GM03348 (cell line): ENCODE data around the gene RPLP2.
A peak's percentile ranks its signal among the peaks of the same experiment; 100 is the strongest.

Experiments used
- DNase-seq: peaks from one replicate; pipeline ENCODE4 v3.0.0; 2012; ENCODE audit warnings: low spot score

RPLP2 gene

DNA sequence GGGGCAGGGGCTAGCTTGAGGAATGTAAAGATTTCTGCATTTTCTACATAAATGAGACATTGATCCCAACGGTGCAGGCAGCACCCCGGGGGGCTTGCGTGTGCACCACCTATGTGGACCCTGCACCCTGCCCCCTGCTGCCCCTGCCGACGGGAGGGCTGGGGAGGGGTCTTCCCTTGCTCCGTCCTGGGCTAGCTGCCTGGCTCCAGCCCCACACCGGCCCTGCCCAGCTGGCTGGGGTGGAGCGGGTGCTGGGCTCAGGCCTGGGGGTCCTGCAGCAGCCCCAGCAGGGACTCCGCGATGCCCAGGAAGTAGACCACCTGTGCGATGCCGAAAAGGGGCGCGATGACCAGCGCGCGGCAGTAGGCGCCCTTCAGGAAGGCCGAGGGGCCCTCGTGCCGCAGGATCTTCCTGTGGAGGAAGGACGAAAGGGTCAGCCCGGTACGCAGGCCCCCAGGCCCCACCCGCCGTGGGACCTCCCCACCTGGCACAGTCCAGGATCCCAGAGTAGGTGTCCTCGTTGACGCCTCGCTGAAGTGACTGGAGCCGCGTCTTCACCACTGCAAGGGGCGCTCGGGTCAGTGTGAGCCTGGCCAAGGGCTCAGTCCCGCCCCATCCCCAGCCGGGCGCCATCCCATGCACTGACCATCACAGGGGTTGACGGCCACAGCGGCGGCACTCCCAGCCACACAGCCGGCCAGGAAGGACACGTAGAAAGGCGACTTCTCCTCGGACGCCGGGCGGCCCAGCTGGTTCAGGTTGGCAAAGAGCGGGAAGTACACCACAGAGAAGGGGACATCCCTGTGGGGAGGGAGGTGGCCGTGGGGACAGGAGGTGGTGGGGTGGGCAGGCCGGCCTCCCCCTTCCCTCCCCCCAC, 17.9 kb upstream of the RPLP2 start:
- DNase-seq = no peak

DNA sequence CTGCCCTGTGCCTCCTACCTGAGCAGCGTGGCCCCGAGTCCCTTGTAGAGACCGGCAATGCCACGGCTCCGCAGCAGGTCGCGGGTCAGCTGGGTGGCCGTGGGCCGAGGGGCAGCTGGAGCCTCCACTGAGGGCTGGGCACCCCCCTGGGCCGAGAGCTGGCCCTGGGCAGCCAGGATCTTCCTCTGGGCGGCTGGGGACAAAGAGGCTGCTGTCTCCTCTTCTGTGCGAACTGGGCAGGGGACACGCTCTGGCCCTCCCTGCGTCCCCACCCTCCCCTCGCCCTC, 17.3 kb upstream of the RPLP2 start:
- no peak for DNase-seq

DNA sequence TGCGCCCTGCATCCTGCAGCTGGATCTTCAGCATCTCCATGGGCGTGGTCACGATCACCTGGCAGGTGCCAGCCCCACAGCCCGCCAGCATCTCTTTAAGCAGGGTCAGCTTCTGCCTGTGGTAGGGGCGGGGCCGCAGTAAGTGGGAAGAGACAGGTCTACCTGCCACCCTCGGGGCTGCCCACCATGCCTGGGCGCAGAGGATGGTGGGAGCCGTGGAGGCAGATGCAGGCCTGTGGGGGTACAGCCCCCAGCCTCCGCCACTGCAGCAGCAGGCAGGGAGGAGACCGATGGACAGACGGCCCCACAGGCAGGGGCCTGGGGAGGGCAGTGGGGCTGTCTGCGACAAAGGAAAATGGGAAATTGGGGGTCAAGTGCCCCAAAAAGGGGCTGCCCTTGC, 16.9 kb upstream of the RPLP2 start:
- DNase-seq = no peak

DNA sequence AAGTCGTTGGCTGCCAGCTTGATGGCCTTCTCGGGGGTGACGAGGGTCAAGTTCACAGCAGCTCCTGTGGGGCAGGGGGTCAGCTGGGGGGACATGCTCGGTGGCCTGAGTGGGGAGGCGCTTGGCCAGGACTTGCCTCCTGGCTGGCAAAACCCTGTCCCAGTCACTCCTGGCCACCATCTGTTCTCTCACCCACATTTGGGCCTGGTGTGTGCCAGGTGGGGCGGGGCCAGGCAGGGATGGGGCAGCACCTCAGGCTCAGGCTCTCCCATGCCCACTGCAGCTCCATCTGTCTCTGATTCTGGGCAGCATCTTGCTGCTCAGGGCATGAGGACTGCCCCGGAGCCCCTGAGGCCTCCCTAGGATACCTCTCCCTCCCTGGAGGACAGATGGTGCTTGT, 16.2 kb upstream of the RPLP2 start:
- DNase-seq = no peak

DNA sequence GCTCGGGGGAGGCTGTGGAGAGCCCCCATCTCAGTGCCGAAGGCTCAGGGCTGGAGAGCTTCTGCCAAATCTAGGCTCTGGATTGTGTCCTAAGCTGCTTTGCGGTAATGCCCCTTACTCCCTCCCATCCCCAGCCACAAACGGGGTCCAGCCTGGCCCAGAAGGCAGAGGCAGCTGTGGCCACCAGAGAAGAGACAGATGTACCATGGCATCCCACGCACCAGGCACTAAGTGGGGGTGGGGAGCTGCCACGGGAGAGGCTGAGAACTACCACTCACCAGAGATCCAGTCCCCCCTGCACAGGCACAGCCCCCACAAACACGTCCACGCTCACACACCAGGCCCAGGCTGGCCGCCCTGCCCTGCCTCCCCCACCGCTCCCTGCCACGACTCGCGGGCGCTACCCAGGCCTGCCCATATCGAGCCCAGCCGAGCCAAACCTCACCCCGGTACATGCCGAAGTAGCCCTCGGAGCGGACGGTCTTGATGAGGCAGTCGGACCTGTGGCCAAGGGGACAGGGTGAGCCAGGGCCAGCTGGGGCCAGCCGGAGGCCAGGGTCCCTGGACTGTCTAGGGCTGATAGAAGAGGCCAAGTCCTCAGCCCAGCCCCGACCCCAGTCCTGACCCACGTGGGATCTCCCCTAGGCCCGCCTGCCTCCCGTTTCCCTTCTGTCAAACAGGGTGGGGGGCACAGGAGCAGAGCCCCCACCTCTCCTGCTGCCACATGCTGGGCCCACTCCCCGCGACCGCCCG, 15.6 kb upstream of the RPLP2 start:
- no peak for DNase-seq

DNA sequence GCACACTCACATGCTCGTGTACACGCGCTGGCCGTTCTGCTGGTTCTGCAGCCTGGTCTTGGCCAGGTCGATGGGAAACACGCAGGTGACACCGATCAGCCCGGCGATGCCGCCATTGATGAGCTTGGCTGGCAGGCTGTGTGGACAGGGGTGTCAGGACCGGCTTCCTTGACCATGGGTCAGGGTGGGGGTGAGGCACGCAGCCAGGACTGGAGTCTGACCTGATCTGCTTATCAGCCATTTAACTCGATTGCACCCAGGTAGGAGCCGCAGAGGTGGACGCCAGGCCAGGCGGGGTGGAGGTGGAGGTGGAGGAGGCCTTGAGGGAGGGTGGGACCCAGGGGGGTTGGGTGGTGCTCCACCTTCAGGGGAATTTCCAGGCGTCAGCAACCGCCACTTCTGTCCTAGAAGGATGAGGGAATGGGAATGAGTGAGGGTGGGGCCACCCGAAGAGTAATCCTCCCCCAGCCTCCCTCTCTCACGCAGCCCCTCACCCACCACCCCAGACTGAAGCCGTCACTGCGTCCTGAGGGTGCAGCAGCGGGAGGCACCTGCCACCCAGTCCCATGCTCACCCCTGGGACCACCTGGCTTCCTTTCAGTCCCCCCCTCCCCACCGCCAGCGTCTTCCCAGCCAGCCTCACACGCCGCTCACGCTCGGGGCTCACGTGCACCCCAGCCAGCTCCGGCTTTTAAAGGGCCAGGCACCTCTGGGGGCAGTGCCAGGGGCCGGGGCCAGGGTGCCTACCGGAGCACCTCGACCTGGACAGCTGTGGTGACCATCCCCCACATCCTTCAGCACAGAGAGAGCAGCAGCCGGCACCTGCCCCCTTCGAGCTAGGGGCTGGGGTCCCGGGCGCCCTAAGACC, 14.8 kb upstream of the RPLP2 start:
- peak; percentile 47 for DNase-seq

DNA sequence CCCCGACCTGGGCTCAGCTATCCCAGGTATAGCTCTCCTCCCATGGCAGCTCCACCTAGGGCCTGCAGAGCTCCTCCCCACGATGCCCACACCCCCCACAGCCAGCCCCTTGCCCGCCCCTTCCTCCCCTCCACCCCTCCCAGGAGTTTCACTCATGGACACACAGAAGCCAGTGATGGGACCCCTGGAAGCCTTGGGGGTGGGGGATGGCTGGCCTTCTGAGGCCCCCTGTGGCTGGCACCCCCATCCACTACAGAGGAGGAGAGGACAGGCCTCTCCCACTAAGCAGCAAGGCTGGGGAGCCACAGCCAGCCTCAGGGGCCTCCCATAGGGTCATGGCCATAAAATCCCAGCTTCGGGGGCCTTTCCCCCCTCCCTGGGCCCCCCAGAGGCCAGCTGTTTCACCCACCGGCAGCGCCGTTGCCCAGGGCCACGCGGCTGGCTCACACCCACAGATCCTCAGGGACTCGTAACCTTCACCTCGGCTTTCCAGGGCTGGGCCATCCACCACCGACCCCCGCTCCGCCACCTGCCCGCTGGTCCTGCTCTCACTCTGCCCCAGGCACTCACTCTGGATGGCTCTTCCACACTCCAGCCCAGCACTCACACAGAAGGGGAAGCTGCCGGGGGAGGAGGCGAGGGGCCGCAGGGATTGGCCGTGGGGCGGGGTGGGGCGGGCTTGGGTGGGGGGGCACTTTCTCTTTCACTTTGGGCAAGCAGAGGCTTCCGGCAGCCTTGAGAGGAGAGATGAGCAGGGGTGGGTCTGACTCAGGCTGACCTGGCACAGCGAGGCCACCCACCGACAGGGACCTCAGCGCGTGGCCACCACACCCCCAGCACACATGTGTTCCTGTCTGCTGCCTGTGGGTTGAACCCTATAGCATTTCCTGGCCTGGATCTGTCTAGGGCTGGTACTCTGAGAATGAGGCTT, 13.9 kb upstream of the RPLP2 start:
- peak; percentile 93 for DNase-seq

DNA sequence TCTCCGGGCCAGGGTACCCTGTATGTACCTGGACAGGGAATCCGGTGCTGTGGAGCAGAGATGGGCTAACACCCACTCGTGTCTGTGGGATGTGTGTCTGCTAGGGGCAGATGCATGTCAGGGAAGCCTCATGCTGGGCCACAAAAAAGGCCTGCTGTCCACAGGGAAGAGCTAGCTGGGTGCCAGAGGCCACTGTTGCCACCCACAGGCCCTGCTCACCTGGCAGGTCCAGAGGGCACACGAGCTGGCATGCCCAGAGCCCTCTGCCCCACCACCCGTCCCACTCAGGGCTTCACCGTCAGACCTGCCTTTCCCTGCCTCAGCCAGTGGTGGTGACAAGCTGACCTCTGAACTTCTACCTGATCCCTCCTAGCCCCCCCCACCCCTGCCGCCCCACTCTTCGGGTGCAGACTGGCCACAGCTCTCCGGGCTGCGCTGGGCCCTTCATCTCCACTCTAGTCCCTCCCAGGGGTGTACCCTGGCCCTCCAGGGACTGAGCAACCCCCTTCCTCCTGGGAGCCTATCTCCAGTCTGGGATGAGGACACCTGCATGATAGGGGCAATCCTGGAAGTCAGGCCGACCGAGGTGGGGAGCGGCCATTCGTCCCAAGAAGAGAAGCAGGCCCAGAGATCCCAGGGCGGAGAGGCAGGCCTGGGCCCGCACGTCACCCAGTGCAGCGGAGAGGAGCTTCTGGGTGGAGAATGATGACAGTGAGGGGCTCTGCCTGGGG, 13.0 kb upstream of the RPLP2 start:
- peak; percentile 44 for DNase-seq

DNA sequence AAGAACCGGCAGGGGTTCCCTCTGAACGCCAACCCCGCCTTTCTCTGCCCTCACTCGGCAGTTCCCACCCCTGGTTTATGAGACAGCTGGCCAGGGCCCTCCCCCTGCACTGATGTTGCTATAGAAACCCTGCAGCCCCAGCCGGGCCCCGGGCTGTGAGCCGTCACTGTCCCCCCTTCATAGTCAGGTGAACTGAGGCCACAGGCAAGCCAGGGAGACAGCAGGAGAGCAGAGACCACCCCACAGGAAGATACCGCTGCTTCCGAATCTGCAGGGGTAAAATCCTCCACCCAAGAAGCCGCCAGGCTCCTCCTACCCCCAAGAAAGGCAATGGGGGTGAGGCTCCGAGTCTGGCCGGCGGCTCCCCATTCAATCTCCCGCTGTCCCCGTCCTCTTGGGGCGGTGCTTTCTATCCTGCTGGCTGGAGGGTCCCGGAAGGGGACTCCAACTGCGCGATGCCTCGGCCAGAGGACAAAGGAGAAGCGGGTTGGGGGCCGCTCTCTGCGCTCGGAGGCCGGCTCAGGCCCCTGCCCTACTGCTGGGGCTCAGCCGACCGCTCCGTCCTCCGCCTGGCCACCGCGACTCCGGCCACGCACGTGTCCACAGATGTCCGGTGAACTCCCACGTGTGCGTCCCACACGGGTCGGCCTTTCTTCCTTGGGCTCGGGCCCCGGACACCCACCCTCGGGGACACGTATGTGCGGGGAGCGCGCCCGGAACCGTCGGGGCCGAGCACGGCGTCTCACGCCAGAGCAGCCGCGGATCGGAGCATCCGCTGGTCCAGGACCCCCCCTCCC, 12.3 kb upstream of the RPLP2 start:
- DNase-seq = peak; percentile 87

DNA sequence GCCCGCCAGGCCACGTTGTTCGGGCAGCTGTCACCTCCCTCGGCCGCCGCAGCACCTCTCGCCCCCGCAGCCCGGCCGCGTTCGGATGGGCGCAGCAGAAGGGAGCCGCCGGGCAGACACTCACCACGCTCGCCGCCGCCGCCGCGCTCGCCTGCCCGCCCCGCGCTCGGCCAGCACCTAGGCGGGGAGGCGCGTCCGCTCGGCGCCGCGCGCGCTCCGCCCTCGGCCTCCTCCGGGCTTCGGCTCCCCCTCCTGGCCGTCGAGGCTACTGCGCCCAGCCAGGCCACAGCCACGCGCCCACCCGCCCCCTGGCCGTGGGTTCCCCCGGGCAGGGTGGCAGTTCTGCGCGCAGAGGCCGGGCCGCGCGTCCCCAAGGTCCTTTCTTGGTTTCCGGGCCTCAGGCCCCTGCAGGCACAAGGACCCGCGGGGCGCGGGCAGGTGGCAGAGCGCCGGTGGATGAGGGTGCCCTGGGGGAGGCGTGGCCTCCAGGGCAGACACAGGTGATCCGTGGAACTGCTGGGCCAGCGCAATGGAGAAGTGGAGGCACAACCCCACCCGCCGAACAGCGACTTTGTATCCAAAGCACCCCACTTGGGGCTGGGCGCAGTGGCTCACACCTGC, 11.6 kb upstream of the RPLP2 start, which contains the start of gene SLC25A22:
Gene SLC25A22 (minus strand): TSS at position 189 of the 621 bp plus-strand sequence. CDS start 3,275 bp downstream, outside the sequence.
- peak; percentile 95 for DNase-seq

DNA sequence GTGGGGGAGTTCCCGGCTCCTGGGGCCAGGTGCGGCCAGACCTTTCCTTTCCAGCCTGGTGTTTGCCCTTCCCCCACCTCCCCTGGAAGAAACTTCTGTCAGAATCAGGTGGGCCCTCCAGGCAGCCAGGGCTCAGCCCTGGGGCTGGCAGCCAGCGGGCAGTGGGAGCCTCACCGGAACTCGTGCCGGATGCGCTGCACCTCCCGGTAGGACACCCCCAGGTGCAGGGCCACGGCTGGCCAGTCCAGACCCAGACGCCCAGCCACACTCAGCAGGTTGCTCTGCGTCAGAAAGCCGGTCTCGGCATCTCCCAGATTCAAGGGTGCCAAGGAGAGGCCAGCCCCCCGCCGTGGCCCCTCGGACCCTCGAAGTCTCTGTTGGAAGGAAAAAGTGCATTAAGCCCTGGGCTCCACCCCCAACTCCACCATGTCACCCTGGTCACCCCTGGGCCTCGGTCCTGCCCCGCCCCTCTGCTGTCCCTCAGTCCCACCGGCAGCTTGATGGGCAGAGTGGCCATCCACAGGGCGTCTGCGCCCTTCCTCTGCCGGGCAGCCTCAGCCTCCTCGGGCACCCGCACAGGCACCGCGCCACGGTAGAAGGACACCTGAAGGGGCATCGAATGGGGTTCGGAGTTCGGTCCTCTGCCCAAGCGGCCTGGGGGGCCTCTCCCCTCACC, 10.0 kb upstream of the RPLP2 start:
- DNase-seq = no peak

DNA sequence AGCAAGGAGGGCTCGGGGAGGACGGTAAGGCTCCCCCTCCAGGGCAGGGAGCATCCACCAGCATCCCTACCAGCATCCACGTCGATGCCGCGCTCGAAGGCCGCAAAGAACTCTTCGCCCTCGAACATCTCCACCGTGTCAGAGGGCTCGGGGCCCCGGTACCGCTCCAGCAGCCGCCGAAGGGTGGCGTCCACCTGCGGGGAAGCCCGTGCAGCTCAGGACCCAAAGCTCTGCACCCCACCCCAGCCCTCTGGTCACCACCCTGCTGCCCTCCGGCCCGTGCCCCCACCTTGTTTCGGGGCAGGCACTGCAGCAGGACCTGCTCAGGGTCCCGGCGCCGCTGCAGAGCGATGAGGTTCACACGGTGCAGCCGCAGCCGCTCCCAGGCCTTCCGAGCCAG, 9.3 kb upstream of the RPLP2 start:
- no peak for DNase-seq

DNA sequence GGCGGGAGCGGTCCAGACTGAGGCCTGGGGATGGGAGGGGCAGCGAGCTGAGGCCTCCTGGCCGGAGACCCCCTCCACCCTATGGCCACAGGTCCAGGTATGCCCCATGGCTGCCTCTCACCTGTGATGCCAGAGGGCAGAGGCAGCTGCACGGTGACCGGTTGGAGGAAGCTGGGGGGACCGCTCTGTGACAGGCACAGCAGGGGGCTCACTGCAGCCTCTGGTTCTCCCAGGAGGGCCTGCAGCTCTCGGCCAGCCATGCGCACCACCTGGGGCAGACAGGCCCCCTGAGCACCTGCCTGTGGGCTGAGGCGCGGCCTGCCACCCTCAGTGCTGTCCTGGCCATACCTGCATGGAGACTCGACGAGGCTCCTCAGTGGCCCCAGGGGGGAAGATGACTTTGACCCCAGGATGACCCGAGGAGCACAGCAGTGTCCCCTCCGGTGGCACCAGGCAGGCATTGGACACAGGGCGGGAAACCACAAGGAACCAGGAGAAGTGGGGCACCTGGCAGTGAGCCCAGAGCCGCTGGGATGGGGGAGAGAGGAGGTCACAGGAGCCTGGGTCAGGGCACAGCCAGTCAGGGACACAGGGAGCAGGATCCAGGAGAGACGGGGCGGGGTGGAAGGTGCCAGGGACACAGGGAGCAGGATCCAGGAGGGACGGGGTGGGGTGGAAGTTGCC, 8.5 kb upstream of the RPLP2 start:
- DNase-seq = no peak

DNA sequence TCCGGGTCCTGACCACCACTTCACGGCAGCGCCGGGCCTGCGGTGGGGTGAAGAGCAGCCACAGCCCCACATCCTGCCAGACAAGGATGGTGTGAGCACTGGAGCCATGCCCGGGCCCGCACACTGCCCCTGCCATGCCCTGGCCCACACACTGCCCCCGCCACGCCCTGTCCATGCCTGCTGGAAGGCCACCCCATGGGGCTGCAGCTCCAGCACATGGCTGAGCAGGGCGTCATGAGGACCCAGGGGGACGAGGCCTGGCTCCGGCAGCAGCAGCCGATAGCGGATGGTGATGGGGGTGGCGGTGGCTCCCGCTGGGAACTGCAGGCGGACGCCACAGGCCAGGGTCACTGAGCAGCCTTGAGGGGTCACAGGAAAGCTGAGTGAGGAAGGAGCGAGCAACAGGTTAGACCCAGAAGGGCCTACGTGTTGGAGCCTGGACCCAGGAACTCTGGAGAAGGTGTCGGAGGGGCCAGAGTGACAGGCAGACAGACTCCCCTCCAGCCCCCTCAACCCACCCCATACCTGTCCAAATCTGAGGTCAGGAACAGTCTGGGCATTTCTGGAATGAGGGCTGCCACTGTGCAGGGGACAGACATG, 7.6 kb upstream of the RPLP2 start:
- no peak for DNase-seq

DNA sequence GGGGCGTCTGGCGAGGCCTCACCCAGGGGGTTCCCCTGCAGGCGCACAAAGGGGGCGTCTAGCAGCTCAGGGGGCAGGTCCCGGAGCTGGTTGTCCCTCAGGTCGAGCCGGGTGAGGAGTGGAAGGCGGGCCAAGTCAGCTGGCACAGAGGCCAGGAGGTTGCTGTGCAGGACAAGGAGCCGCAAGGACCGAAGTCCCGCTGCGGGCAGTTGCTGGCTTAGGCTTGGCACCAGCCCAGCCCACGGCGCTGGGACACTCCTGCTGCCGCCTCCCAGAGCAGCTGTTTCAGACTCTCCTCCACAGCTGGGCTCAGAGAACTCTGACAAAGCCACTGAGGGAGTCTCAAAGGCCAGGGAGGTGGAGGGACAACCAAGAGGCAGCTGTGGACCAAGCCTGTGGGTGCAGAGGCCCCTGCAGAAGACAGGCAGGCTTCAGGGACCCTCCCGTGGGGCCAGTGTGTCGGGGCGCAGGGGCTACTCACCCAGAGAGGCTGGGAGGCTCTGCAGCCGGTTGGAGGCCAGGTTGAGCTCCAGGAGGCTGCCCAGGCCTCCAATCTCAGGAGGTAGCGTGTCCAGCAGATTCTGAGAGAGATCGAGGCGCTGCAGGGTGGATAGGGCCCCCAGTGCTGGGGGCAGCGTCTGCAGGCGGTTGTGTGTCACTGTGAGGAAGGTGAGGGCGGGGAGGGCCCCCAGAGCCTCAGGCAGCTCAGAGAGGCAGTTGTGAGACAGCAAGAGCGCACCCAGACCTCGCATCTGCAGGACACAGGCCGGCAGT, 6.9 kb upstream of the RPLP2 start:
- no peak for DNase-seq

DNA sequence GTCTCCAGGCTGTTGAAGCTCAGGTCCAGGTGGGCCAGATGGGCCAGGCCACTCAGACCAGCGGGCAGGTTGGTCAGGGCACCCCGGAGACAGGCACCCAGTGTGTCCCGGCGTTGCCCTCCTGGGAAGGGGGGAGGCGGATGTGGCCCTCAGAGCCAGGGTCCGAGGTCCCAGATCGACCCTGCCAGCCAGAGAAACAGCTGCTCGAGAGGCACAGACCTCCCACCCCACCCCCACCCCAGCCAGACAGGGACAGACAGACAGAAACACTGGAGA, 6.4 kb upstream of the RPLP2 start:
- no peak for DNase-seq
